ENCODE measurements around the gene SCGB3A1. TPM values are rescaled to one million over a fixed set of nuclear protein-coding genes. Genes with fewer than 3 reads are reported as not detected.

SCGB3A1 gene
- total and polyA plus RNA-seq, 2 experiments from 2014 or later: not detected

DNA sequence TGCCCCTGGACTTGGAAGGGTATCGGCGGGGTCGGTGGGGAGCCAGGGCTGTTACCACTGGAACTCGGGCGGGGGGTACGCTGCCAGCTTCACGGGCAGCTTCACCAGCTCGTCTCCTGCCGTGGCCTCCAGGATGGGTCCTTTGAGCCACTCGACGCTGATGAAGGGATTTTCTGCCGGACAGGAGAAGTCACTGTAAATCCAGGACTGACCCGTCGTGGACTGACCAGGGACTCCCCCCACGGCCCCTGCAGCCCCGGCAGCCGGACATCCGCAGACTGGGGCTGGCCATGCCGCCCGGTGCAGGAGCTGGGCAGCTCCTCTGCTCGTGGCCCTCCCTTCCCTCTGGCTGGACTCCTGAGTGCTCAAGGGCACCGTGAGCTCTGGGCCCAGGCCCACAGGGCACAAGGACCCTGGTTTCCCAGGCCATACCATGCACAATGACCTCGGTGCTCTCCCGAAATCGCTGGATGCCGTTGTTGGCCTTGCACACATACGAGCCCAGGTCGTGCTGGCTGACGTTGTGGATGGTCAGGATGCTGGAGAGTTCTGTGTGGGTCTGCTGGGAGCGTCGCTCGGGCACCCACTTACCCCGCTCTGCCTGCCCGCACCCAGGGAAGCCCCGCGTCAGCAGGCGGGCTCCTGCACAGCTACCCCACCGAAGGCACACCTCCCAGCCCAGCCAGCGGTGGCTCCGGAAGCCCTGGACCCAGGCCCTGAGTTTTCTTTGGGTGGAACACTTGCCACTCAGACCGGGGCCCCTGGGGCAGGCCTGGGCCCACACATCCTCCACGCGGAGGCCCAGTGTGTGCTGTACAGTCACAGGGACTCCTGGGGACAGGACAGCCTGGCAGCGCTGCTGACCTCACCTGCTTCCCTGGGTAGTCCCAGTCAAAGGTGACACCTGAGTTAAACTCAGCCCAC is 37.8 kb upstream of the SCGB3A1 start:
- Histone ChIP-seq H3K9ac (no peak overlapping the region), H3K4me1 (ENCODE audit: insufficient read depth) (no peaks in the 10 kb centered on the region), H3K9me2 (ENCODE audit: insufficient read depth) (no peaks in the 10 kb centered on the region), H3K27me3 (replicated peaks; ENCODE audit: insufficient read depth) (no peaks in the 10 kb centered on the region; the same call in 1 of the 2 replicates), H3K9me3 (ENCODE audit: low read depth) (no peaks in the 10 kb centered on the region), H3K36me3 (ENCODE audit: low read depth) (no peaks in the 10 kb centered on the region), H3F3A (ENCODE audit: insufficient read depth) (no peaks in the 10 kb centered on the region), H4K20me1 (ENCODE audit: insufficient read depth) (no peaks in the 10 kb centered on the region), H3K27ac (no peak overlapping the region), H2AFZ (no peak overlapping the region), H3K4me3 (no peak overlapping the region), H3K79me2 (ENCODE audit: insufficient read depth) (no peaks in the 10 kb centered on the region), H3K4me2 (ENCODE audit: unreplicated experiment) (no peak overlapping the region)
- 75 to 77% methylated on average over 38 to 43 of the region's 44 CpGs for WGBS, 2 experiments (ENCODE audit: low coverage in 1 of 2, low lambda C conversion rate in 2 of 2, missing lambda C conversion rate in 2 of 2)
- DNase-seq: no peak
- TF ChIP-seq EZH2phosphoT487 (IDR thresholded peaks at IDR 0.05; ENCODE audit: insufficient read depth, low read depth) (no peak), EZH2 (IDR thresholded peaks at IDR 0.05; ENCODE audit: insufficient read depth, poor library complexity, severe bottlenecking) (no peak)
- in situ Hi-C loops (cut with MboI): no loop called here

DNA sequence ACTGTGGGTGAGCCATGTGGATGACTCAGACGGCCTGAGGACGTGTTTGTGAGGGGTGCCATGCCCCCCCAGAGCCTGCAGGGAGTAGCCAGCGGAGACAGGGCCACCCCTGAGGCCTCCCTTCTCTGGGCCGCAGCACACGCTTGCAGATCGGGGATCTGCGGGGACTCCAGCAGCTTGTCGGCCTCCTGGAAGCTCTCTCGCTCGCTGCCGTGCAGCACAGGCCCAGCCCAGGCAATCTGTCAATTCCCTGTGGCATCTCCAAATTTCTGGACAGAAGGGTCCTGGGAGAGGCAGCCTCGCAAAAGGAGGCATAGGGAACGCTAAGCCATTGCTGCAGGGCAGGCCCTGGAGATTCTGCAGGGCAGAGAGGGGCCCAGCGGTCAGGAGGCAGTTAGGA is 36.9 kb upstream of the SCGB3A1 start:
- Histone ChIP-seq H3K4me2 (ENCODE audit: unreplicated experiment) (no peak overlapping the region), H3K9ac (no peak overlapping the region), H3K27me3 (replicated peaks; ENCODE audit: insufficient read depth) (no peaks in the 10 kb centered on the region; the same call in 1 of the 2 replicates), H3K4me3 (no peak overlapping the region), H3K36me3 (ENCODE audit: low read depth) (no peaks in the 10 kb centered on the region), H3K79me2 (ENCODE audit: insufficient read depth) (no peaks in the 10 kb centered on the region), H3K9me2 (ENCODE audit: insufficient read depth) (no peaks in the 10 kb centered on the region), H3F3A (ENCODE audit: insufficient read depth) (no peaks in the 10 kb centered on the region), H2AFZ (no peak overlapping the region), H3K27ac (no peak overlapping the region), H3K9me3 (ENCODE audit: low read depth) (no peaks in the 10 kb centered on the region), H3K4me1 (ENCODE audit: insufficient read depth) (no peaks in the 10 kb centered on the region), H4K20me1 (ENCODE audit: insufficient read depth) (no peaks in the 10 kb centered on the region)
- DNase-seq: peak; percentile 16
- TF ChIP-seq EZH2phosphoT487 (IDR thresholded peaks at IDR 0.05; ENCODE audit: insufficient read depth, low read depth) (no peak), EZH2 (IDR thresholded peaks at IDR 0.05; ENCODE audit: insufficient read depth, poor library complexity, severe bottlenecking) (no peak)
- 49 to 51% methylated on average over 11 to 14 of the region's 14 CpGs for WGBS, 2 experiments (ENCODE audit: low coverage in 1 of 2, low lambda C conversion rate in 2 of 2, missing lambda C conversion rate in 2 of 2)
- in situ Hi-C loops (cut with MboI): no loop called here

DNA sequence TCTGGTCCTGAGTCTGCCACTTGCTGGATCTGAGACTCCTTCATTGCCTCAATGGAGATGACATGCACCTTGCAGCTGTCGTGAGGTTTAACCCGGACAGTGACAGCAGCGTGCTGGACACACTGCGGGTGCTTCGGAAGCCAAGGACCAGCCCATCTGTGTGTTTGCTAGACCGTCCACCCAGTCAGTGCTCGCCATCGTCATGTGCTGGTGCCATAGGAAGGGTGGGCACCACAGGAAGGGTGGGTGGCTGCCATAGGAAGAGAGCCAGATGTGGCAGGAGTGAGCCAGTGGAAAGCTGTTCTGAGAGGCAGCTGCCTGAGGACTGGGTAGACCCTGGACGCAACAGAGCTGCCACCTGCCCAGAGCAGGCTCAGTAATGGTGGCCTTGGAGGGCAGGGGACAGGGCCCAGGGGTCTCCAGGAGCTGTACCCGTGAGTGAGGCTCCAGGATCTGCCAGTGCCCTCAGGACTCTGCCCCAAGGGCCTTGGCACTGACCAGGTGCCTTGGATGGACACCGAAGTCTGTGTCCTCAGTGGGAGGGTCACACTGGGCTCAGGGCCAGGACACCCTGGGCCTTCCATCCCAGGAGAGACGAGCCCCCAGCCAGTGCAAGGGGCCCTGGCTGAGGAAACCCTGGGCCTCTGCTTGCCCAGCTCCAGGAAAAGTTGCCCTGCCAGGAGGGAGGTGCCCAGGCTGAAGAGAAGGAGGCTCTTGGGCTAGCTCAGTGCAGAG is 36.3 kb upstream of the SCGB3A1 start:
- Histone ChIP-seq H3K9me3 (ENCODE audit: low read depth) (no peaks in the 10 kb centered on the region), H3K36me3 (ENCODE audit: low read depth) (no peaks in the 10 kb centered on the region), H3K4me3 (no peak overlapping the region), H3K27me3 (replicated peaks; ENCODE audit: insufficient read depth) (no peaks in the 10 kb centered on the region; the same call in 1 of the 2 replicates), H3K79me2 (ENCODE audit: insufficient read depth) (no peaks in the 10 kb centered on the region), H3F3A (ENCODE audit: insufficient read depth) (no peaks in the 10 kb centered on the region), H4K20me1 (ENCODE audit: insufficient read depth) (no peaks in the 10 kb centered on the region), H3K9ac (no peak overlapping the region), H3K4me1 (ENCODE audit: insufficient read depth) (no peaks in the 10 kb centered on the region), H3K4me2 (ENCODE audit: unreplicated experiment) (no peak overlapping the region), H3K27ac (no peak overlapping the region), H2AFZ (no peak overlapping the region), H3K9me2 (ENCODE audit: insufficient read depth) (no peaks in the 10 kb centered on the region)
- DNase-seq: no peak
- WGBS, 2 experiments (ENCODE audit: low coverage in 1 of 2, low lambda C conversion rate in 2 of 2, missing lambda C conversion rate in 2 of 2): 57 to 61% methylated on average over 12 of the region's 12 CpGs
- in situ Hi-C loops (cut with MboI): no loop called here
- TF ChIP-seq EZH2 (IDR thresholded peaks at IDR 0.05; ENCODE audit: insufficient read depth, poor library complexity, severe bottlenecking): no peak
- no peak for TF ChIP-seq EZH2phosphoT487 (IDR thresholded peaks at IDR 0.05; ENCODE audit: insufficient read depth, low read depth)

DNA sequence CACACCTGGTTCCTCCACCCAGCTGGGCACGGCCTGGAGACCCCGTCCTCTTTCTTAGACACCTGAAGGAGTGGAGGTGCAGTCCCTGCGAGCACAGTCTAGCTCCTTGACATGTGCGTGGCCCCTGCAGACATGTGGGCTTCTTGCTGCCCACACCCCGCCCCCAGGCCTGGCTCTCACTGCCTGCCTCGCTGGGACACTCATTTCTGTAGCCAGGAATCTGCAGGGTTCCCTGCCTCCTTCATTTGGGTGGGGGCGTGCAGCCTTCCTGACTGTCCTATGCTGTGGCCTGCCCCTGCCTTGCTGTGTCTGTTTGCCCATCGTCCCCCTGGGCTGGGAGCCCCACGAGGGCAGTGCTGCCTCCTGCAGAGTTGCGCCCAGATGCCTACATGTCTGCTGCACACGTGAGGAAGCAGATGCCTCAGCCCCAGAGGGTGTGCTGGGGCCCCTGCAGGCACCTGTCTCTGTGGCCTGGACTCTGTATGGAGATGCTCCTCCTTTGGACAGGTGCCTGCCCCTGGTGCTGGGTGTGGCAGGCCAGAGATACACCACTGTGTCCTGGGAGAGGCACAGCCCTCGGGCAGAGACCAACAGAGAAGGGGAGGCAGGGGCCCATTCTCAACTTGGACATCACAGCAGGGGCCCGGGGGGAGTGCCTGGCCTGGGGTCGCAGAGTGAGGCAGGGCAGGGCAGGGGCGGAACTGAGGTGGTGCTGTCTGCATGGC is 35.5 kb upstream of the SCGB3A1 start:
- Histone ChIP-seq H3K79me2 (ENCODE audit: insufficient read depth) (no peaks in the 10 kb centered on the region), H3K9ac (no peak overlapping the region), H3K27ac (no peak overlapping the region), H3K4me2 (ENCODE audit: unreplicated experiment) (no peak overlapping the region), H3K9me2 (ENCODE audit: insufficient read depth) (no peaks in the 10 kb centered on the region), H4K20me1 (ENCODE audit: insufficient read depth) (no peaks in the 10 kb centered on the region), H2AFZ (no peak overlapping the region), H3F3A (ENCODE audit: insufficient read depth) (no peaks in the 10 kb centered on the region), H3K4me1 (ENCODE audit: insufficient read depth) (no peaks in the 10 kb centered on the region), H3K27me3 (replicated peaks; ENCODE audit: insufficient read depth) (no peaks in the 10 kb centered on the region), H3K4me3 (no peak overlapping the region), H3K9me3 (ENCODE audit: low read depth) (no peaks in the 10 kb centered on the region), H3K36me3 (ENCODE audit: low read depth) (no peaks in the 10 kb centered on the region)
- in situ Hi-C loops (cut with MboI): no loop called here
- no peak for DNase-seq
- 32 to 36% methylated on average over 14 to 15 of the region's 15 CpGs for WGBS, 2 experiments (ENCODE audit: low coverage in 1 of 2, low lambda C conversion rate in 2 of 2, missing lambda C conversion rate in 2 of 2)
- TF ChIP-seq EZH2phosphoT487 (IDR thresholded peaks at IDR 0.05; ENCODE audit: insufficient read depth, low read depth) (no peak), EZH2 (IDR thresholded peaks at IDR 0.05; ENCODE audit: insufficient read depth, poor library complexity, severe bottlenecking) (no peak)

All from GM23248 (cell line).